GM20000 (cell line): ENCODE data around the gene PHLPP1.

Experiments used
- DNase-seq: peaks from one replicate; pipeline ENCODE4 v3.0.0; 2012; ENCODE audit warnings: low spot score
- TF ChIP-seq, protein P1 (sequence below): IDR thresholded peaks from 2 replicates; pipeline ENCODE4 v1.5.1; 2012; ENCODE audit warnings: mild to moderate bottlenecking, control low read depth; ENCODE audit errors: extremely low read depth, missing control alignments

PHLPP1 gene

DNA sequence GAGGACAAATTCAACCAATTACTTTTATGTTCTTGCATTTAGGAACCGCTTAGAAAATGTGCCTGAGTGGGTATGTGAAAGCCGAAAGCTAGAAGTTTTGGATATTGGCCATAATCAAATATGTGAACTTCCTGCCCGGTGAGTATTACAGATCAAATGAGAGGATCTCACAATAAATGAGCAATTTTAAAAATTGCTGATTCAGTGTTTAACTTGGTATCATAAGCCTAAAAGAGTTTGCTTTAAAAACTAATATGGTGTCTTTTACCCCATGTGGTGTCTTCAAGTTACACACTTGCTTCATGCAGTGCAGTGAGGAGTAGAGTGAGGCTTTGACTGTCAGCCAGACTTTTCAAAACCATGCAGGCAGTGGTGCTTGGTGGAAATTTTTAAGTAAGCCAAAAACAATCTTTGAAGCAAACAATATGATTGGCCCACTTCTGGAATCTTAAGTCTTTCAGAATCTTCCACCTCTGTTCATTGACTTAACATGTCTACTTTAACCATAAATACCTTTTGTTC is 199.6 kb downstream of the PHLPP1 start:
- TF ChIP-seq, protein P1, sequence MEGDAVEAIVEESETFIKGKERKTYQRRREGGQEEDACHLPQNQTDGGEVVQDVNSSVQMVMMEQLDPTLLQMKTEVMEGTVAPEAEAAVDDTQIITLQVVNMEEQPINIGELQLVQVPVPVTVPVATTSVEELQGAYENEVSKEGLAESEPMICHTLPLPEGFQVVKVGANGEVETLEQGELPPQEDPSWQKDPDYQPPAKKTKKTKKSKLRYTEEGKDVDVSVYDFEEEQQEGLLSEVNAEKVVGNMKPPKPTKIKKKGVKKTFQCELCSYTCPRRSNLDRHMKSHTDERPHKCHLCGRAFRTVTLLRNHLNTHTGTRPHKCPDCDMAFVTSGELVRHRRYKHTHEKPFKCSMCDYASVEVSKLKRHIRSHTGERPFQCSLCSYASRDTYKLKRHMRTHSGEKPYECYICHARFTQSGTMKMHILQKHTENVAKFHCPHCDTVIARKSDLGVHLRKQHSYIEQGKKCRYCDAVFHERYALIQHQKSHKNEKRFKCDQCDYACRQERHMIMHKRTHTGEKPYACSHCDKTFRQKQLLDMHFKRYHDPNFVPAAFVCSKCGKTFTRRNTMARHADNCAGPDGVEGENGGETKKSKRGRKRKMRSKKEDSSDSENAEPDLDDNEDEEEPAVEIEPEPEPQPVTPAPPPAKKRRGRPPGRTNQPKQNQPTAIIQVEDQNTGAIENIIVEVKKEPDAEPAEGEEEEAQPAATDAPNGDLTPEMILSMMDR = no peak
- DNase-seq = no peak

- TF ChIP-seq, protein P1 = no peak
Observed at GRCh38 chr18:62918361-62918760, 203.0 kb downstream of the PHLPP1 start.

GRCh38 chr18:62919109-62919838 is 203.9 kb downstream of the PHLPP1 start:
- DNase-seq = no peak

More at GRCh38 chr18:62918361-62918760, 203.0 kb downstream of the PHLPP1 start:
- no peak for DNase-seq

DNA sequence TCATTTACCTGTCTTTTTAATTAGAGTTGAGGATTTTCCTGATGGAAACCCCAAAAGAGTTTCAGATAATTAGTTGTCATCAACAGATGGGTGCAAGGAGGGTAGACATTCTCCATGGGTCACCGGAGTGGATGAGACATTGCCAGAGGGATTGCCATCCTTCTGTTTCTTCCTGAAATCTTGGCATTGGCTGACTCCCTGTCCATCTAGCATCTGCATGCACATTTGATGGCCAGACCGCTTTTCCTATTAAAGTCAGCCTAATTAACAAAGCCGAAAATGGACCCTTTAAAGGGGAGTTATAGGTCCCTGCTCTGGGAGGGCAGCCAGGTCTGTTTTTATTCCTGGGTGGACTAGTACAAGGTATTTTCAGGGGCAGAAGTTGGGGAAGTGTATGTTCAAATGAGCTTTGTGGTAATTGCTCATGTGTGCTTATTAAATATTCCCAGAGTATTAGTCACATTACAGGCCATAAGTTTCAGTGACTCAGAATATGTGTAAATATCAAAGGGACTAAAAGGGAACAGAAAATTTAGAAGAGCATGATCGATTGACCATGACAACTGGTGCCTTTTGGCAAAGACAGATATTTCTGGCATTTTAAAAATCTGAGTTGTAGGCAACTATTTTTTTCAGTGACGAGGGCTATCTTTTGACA is 209.8 kb downstream of the PHLPP1 start:
- TF ChIP-seq, protein P1 = no peak
- DNase-seq = no peak

More at GRCh38 chr18:62919109-62919838, 203.9 kb downstream of the PHLPP1 start:
- TF ChIP-seq, protein P1 = no peak

GRCh38 chr18:62928326-62928725 is 213.0 kb downstream of the PHLPP1 start:
- DNase-seq = no peak
- TF ChIP-seq, protein P1 = no peak

GRCh38 chr18:62933261-62933887 is 218.0 kb downstream of the PHLPP1 start:
- TF ChIP-seq, protein P1 = no peak
- no peak for DNase-seq

DNA sequence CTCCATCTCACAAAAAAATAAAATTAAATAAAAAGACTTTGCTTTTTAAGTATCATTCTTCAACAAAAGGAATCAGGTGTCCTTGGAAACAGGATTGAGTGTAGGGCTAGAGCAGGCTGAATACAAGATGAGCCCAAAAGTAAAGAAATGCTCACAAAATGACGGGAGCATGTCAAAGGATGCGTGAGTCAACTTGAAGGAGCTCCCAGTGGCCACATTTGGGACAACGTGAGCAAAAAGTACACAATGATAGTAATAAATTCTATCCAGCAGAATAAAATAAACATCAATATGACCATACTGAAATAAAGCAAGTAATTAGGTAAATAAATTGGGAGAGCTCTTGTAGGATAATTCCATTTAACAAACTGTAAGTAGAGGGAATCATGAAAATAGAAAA is 220.7 kb downstream of the PHLPP1 start:
- TF ChIP-seq, protein P1 = no peak
- DNase-seq = no peak
